Keratinocyte (primary cell): ENCODE measurements around the gene PRELID3B. TPM values are rescaled to one million over a fixed set of nuclear protein-coding genes. Genes with fewer than 3 reads are reported as not detected.

Experiments used
- DNase-seq: peaks from one replicate; pipeline ENCODE4 v3.0.0-alpha.2; 2011; ENCODE audit warnings: low read depth, missing footprints, low spot score
- FAIRE-seq: peaks from 2 replicates; lab custom pipeline; 2011; peaks lifted over from hg19 to GRCh38; lab: Jason Lieb, UNC
- H2AFZ ChIP-seq: 2 replicates; pipeline ENCODE4 v1.6.0; 2012; ENCODE audit warnings: low read length, control low read depth, inconsistent platforms; ENCODE audit not compliant: control insufficient read depth
- H3K27ac ChIP-seq: 2 replicates; pipeline ENCODE4 v1.5.1; 2011; ENCODE audit warnings: low read length; ENCODE audit not compliant: control insufficient read depth, insufficient read depth
- H3K27me3 ChIP-seq: 3 replicates; pipeline ENCODE4 v1.6.0; 2011; ENCODE audit warnings: low read length; ENCODE audit not compliant: control insufficient read depth, insufficient read depth; ENCODE audit errors: extremely low read depth
- H3K36me3 ChIP-seq, 2 experiments: 2 replicates in 1 of 2; 3 replicates in 1 of 2; pipeline ENCODE4 v1.5.1; 2011; ENCODE audit warnings: low read length in 2 of 2, mild to moderate bottlenecking in 1 of 2; ENCODE audit not compliant: control insufficient read depth in 2 of 2, insufficient read depth in 2 of 2; ENCODE audit errors: extremely low read depth in 1 of 2
- H3K4me1 ChIP-seq: 3 replicates; pipeline ENCODE4 v1.5.1; 2011; ENCODE audit warnings: low read length; ENCODE audit not compliant: control insufficient read depth, insufficient read depth; ENCODE audit errors: extremely low read depth
- H3K4me2 ChIP-seq: 3 replicates; pipeline ENCODE4 v1.6.0; 2011; ENCODE audit warnings: low read depth, low read length; ENCODE audit not compliant: control insufficient read depth, insufficient read depth; ENCODE audit errors: extremely low read depth
- H3K4me3 ChIP-seq, 3 experiments: fragments of 200-600 bp in 1 of 3; sonication (generic) in 1 of 3; 2 replicates in 2 of 3; 3 replicates in 1 of 3; pipeline ENCODE4 v1.5.1; 2011 to 2016; ENCODE audit warnings: low read length in 3 of 3, mild to moderate bottlenecking in 3 of 3, control low read depth in 2 of 3, inconsistent platforms in 1 of 3, low read depth in 1 of 3, mixed read lengths in 1 of 3, mixed run types in 1 of 3, moderate library complexity in 1 of 3; ENCODE audit not compliant: control insufficient read depth in 2 of 3, insufficient read depth in 2 of 3; ENCODE audit errors: extremely low read depth in 1 of 3
- H3K79me2 ChIP-seq: 2 replicates; pipeline ENCODE4 v1.6.0; 2012; ENCODE audit warnings: low read length; ENCODE audit not compliant: control insufficient read depth, insufficient read depth
- H3K9ac ChIP-seq: 3 replicates; pipeline ENCODE4 v1.6.0; 2011; ENCODE audit warnings: low read length; ENCODE audit not compliant: control insufficient read depth, insufficient read depth; ENCODE audit errors: extremely low read depth
- H3K9me1 ChIP-seq: 3 replicates; pipeline ENCODE4 v1.6.0; 2011; ENCODE audit warnings: low read length; ENCODE audit not compliant: control insufficient read depth, insufficient read depth; ENCODE audit errors: extremely low read depth
- H3K9me3 ChIP-seq: 2 replicates; pipeline ENCODE4 v1.5.1; 2012; ENCODE audit warnings: low read depth, low read length; ENCODE audit not compliant: control insufficient read depth
- H4K20me1 ChIP-seq: 3 replicates; pipeline ENCODE4 v1.6.0; 2011; ENCODE audit warnings: low read length; ENCODE audit not compliant: control insufficient read depth, insufficient read depth; ENCODE audit errors: extremely low read depth
- EZH2 ChIP-seq: IDR thresholded peaks from one replicate; pipeline ENCODE4 v1.6.1; 2012; ENCODE audit warnings: inconsistent platforms, mild to moderate bottlenecking, low read length, moderate library complexity
- dilution Hi-C: fragments of 300-500 bp; cut with MboI; formaldehyde crosslinking; loops from one replicate; pipeline ENCODE4 v1.7.0; 2020; ENCODE audit warnings: low sequenced_read_pairs; ENCODE audit not compliant: extremely low pct_ligation_motif_present
- polyA plus RNA-seq, 5 experiments: library from polyadenylated mRNA; depleted of rRNA in 3 of 5; stranded (reverse) in 3 of 5; stranded (forward) in 1 of 5; unstranded in 1 of 5; fragments of >200 nt; gene quantifications; 1 replicate in 1 of 5; 2 replicates in 3 of 5; 3 replicates in 1 of 5; pipeline versions ENCODE4 v1.2.1 to v1.2.3, GENCODE V29; 2011 to 2012; ENCODE audit warnings: missing spikeins in 2 of 5, low read depth in 1 of 5, low replicate concordance in 1 of 5
- TF ChIP-seq, protein P1 (sequence below), 3 experiments: IDR thresholded peaks in 1 of 3; conservative IDR thresholded peaks in 1 of 3; optimal IDR thresholded peaks in 1 of 3; 2 replicates in 2 of 3; 3 replicates in 1 of 3; pipeline versions ENCODE3 to v1.5.1; 2011; ENCODE audit warnings: low read length in 3 of 3, mild to moderate bottlenecking in 3 of 3, moderate library complexity in 2 of 3, control low read depth in 1 of 3, inconsistent platforms in 1 of 3; ENCODE audit not compliant: insufficient read depth in 2 of 3; ENCODE audit errors: extremely low read depth in 1 of 3

Gene PRELID3B
- polyA plus RNA-seq, 1 donor (not counting 4 experiments of a cell fraction or from before 2014, with no cell fraction given) = 86.9 TPM

- H3K9me1 ChIP-seq = no peaks in the 10 kb centered on the region
- no peak for FAIRE-seq
These were observed 9.9 kb downstream of the PRELID3B start for GRCh38 chr20:59032713-59033059.

DNA sequence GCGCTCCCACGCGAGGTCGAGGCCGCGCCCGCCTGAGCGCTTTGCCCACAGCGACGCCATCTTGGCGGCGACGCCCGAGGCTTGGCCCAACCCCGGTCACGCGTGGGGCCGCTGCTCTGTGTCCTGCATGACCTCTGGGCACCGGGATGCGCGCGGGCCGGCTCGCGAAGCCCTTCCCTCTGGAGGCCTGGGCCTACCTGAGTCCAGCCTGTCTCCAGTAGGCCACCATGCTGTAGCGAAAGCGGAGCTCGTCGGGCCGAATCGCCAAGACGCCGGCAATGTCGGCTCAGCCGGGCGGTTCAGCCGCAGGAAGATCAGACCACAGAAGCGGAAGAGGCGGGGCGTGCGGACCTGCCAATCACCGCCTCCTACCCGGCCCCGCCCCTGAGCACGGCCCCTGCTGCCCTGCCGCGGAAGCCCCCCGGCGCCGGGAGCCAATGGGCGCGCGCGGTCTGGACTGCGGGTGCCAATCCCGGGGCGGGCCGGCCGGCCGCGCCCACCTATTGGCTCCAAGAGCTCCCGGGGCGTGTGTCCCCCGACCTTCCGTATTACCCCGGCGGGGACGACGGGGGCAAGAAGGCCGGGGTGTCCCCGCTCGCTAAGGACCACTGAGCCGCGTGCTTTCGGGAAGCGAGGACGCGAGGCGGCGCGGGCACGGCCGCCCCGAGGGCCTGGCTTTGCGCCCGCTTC, 10.4 kb downstream of the PRELID3B start, which contains the start of gene ATP5F1E:
ATP5F1E (minus strand) TSS at position 313 of the 690 bp plus-strand sequence; CDS start at position 229, 84 bp downstream.
- peaks cover 31% of the 10 kb centered on the region for H3K4me1 ChIP-seq
- peaks cover 24 to 36% of the 10 kb centered on the region in 2 experiments for H3K36me3 ChIP-seq

More at GRCh38 chr20:59032713-59033059, 9.9 kb downstream of the PRELID3B start:
- H4K20me1 ChIP-seq = peaks cover 3% of the 10 kb centered on the region
- peaks cover 61% of the 10 kb centered on the region for H3K79me2 ChIP-seq
- peak overlapping the region; percentile 44 for H2AFZ ChIP-seq
- peak overlapping the region; percentile 64 for H3K27ac ChIP-seq
- no peak for DNase-seq
- H3K36me3 ChIP-seq = peaks cover 27 to 37% of the 10 kb centered on the region in 2 experiments
- H3K27me3 ChIP-seq = no peaks in the 10 kb centered on the region
- no peaks in the 10 kb centered on the region for H3K9me3 ChIP-seq
- H3K4me3 ChIP-seq = peak overlapping the region; percentile 69 to 93 (median 71)
- peak overlapping the region; percentile 96 for H3K4me2 ChIP-seq
- H3K9ac ChIP-seq = peak overlapping the region; percentile 81
- peaks cover 31% of the 10 kb centered on the region for H3K4me1 ChIP-seq
- no peak for TF ChIP-seq EZH2
- TF ChIP-seq, protein P1, sequence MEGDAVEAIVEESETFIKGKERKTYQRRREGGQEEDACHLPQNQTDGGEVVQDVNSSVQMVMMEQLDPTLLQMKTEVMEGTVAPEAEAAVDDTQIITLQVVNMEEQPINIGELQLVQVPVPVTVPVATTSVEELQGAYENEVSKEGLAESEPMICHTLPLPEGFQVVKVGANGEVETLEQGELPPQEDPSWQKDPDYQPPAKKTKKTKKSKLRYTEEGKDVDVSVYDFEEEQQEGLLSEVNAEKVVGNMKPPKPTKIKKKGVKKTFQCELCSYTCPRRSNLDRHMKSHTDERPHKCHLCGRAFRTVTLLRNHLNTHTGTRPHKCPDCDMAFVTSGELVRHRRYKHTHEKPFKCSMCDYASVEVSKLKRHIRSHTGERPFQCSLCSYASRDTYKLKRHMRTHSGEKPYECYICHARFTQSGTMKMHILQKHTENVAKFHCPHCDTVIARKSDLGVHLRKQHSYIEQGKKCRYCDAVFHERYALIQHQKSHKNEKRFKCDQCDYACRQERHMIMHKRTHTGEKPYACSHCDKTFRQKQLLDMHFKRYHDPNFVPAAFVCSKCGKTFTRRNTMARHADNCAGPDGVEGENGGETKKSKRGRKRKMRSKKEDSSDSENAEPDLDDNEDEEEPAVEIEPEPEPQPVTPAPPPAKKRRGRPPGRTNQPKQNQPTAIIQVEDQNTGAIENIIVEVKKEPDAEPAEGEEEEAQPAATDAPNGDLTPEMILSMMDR (optimal IDR thresholded peaks at IDR 0.05 in 1 of 3, IDR thresholded peaks at IDR 0.05 in 1 of 3, conservative IDR thresholded peaks at IDR 0.05 in 1 of 3; ENCODE audit: extremely low read depth in 1 of 3, insufficient read depth in 2 of 3, low read length in 3 of 3) = no peak
- dilution Hi-C loops = no loop called here

More for the DNA sequence above, 10.4 kb downstream of the PRELID3B start, which contains the start of gene ATP5F1E:
- no peaks in the 10 kb centered on the region for H3K9me1 ChIP-seq
- peaks cover 3% of the 10 kb centered on the region for H4K20me1 ChIP-seq
- DNase-seq (peak; percentile 54), FAIRE-seq (no peak)
- H3K4me2 ChIP-seq = peak within 1 kb of the TSS; percentile 96
- peak within 1 kb of the TSS; percentile 72 for H3K27ac ChIP-seq
- H3K79me2 ChIP-seq = peaks cover 62% of the 10 kb centered on the region
- peak within 1 kb of the TSS; percentile 73 for H2AFZ ChIP-seq
- peak within 1 kb of the TSS; percentile 81 for H3K9ac ChIP-seq
- dilution Hi-C loops = no loop called here
- no peaks in the 10 kb centered on the region for H3K27me3 ChIP-seq
- H3K4me3 ChIP-seq = peak within 1 kb of the TSS; percentile 69 to 93 (median 71)
- no peaks in the 10 kb centered on the region for H3K9me3 ChIP-seq
- TF ChIP-seq, protein P1 (optimal IDR thresholded peaks at IDR 0.05 in 1 of 3, IDR thresholded peaks at IDR 0.05 in 1 of 3, conservative IDR thresholded peaks at IDR 0.05 in 1 of 3; ENCODE audit: extremely low read depth in 1 of 3, insufficient read depth in 2 of 3, low read length in 3 of 3) = no peak
- TF ChIP-seq EZH2 = no peak
